Liver (tissue), 9 donors: ENCODE data around the gene TPST2. TPM values are rescaled to one million over a fixed set of nuclear protein-coding genes. Genes with fewer than 3 reads are reported as not detected.

Source experiments
- DNase-seq: peaks from one replicate; pipeline ENCODE4 v3.0.0-alpha.2; 2017; ENCODE audit warnings: low spot score
- H3K27ac ChIP-seq, 2 donors: one replicate each; pipeline ENCODE4 v1.7.0; 2013; ENCODE audit warnings: inconsistent platforms in 2 of 2, low read length in 2 of 2, control low read depth in 1 of 2, low read depth in 1 of 2, mild to moderate bottlenecking in 1 of 2
- H3K27me3 ChIP-seq, 4 donors: one replicate each; pipeline versions ENCODE4 v1.6.1 to v1.7.0; 2013; ENCODE audit warnings: low read length in 3 of 4, inconsistent platforms in 1 of 4, mild to moderate bottlenecking in 1 of 4, moderate library complexity in 1 of 4; ENCODE audit not compliant: control insufficient read depth in 4 of 4, insufficient read depth in 4 of 4
- H3K36me3 ChIP-seq, 4 donors: one replicate each; pipeline versions ENCODE4 v1.6.1 to v1.7.0; 2013; ENCODE audit warnings: low read length in 3 of 4, mild to moderate bottlenecking in 3 of 4, low read depth in 1 of 4, moderate library complexity in 1 of 4; ENCODE audit not compliant: control insufficient read depth in 4 of 4, insufficient read depth in 3 of 4
- H3K4me1 ChIP-seq, 4 donors: one replicate each; pipeline versions ENCODE4 v1.6.1 to v1.7.0; 2013; ENCODE audit warnings: low read length in 3 of 4, mild to moderate bottlenecking in 3 of 4, moderate library complexity in 1 of 4; ENCODE audit not compliant: control insufficient read depth in 4 of 4, insufficient read depth in 4 of 4
- H3K4me3 ChIP-seq, 3 donors: one replicate each; pipeline versions ENCODE4 v1.6.1 to v1.7.0; 2013; ENCODE audit warnings: low read length in 3 of 3, control low read depth in 1 of 3, low read depth in 1 of 3, mild to moderate bottlenecking in 1 of 3
- H3K9ac ChIP-seq, 2 donors: one replicate each; pipeline ENCODE4 v1.7.0; 2013; ENCODE audit warnings: low read length in 2 of 2, mild to moderate bottlenecking in 2 of 2, moderate library complexity in 2 of 2, control low read depth in 1 of 2, low read depth in 1 of 2
- H3K9me3 ChIP-seq, 4 donors: one replicate each; pipeline versions ENCODE4 v1.6.1 to v1.7.0; 2013; ENCODE audit warnings: low read length in 3 of 4; ENCODE audit not compliant: control insufficient read depth in 4 of 4
- EGR1 ChIP-seq, 2 donors: IDR thresholded peaks; 2 replicates each; pipeline ENCODE4 v1.6.1; 2016 to 2018; ENCODE audit warnings: antibody characterized with exemption in 2 of 2, low read depth in 2 of 2
- FOXA1 ChIP-seq: IDR thresholded peaks from 2 replicates; pipeline ENCODE4 v1.6.1; 2016; ENCODE audit warnings: antibody characterized with exemption
- FOXA2 ChIP-seq: IDR thresholded peaks from 2 replicates; pipeline ENCODE4 v1.6.1; 2016; ENCODE audit warnings: antibody characterized with exemption
- GABPA ChIP-seq, 2 donors: IDR thresholded peaks in 1 of 2; conservative IDR thresholded peaks in 1 of 2; 2 replicates each; pipeline ENCODE4 v1.6.1; 2016; ENCODE audit warnings: antibody characterized with exemption in 2 of 2, mild to moderate bottlenecking in 1 of 2, moderate library complexity in 1 of 2
- HNF4A ChIP-seq, 2 donors: conservative IDR thresholded peaks; 2 replicates each; pipeline ENCODE4 v1.6.1; 2016; ENCODE audit warnings: antibody characterized with exemption in 2 of 2, mild to moderate bottlenecking in 2 of 2
- HNF4G ChIP-seq: IDR thresholded peaks from 2 replicates; pipeline ENCODE4 v1.6.1; 2016; ENCODE audit warnings: antibody characterized with exemption
- JUND ChIP-seq, 2 donors: IDR thresholded peaks; 2 replicates each; pipeline ENCODE4 v1.6.1; 2016; ENCODE audit warnings: antibody characterized with exemption in 2 of 2
- MAX ChIP-seq: IDR thresholded peaks from 2 replicates; pipeline ENCODE4 v1.6.1; 2016; ENCODE audit warnings: antibody characterized with exemption
- NR2F2 ChIP-seq: IDR thresholded peaks from 2 replicates; pipeline ENCODE4 v1.6.1; 2016; ENCODE audit warnings: antibody characterized with exemption
- RAD21 ChIP-seq, 2 donors: IDR thresholded peaks; 2 replicates each; pipeline ENCODE4 v1.6.1; 2016; ENCODE audit warnings: antibody characterized with exemption in 2 of 2, mild to moderate bottlenecking in 2 of 2
- REST ChIP-seq: IDR thresholded peaks from 2 replicates; pipeline ENCODE4 v1.6.1; 2016; ENCODE audit warnings: antibody characterized with exemption, mild to moderate bottlenecking
- RXRA ChIP-seq, 2 donors: IDR thresholded peaks; 2 replicates each; pipeline ENCODE4 v1.6.1; 2017 to 2018; ENCODE audit warnings: antibody characterized with exemption in 2 of 2, mild to moderate bottlenecking in 1 of 2
- SP1 ChIP-seq: IDR thresholded peaks from 2 replicates; pipeline ENCODE4 v1.6.1; 2018; ENCODE audit warnings: antibody characterized with exemption, mild to moderate bottlenecking
- TAF1 ChIP-seq: conservative IDR thresholded peaks from 2 replicates; pipeline ENCODE4 v1.6.1; 2016; ENCODE audit warnings: antibody characterized with exemption, mild to moderate bottlenecking
- YY1 ChIP-seq: IDR thresholded peaks from 2 replicates; pipeline ENCODE4 v1.6.1; 2016; ENCODE audit warnings: antibody characterized with exemption, mild to moderate bottlenecking
- ZBTB33 ChIP-seq: IDR thresholded peaks from 2 replicates; pipeline ENCODE4 v1.6.1; 2016; ENCODE audit warnings: antibody characterized with exemption
- WGBS: extraction: QIAGEN DNeasy Blood & Tissue Kit; methylation state at CpG from one replicate; pipeline ENCODE4 v1.1.7; 2013; 5-methylcytosine and 5-hydroxymethylcytosine counted together
- polyA plus RNA-seq, 2 donors: library from polyadenylated mRNA; stranded (reverse) in 1 of 2; unstranded in 1 of 2; fragments of 200-250 nt in 1 of 2; fragments of >200 nt in 1 of 2; fragmentation: Nextera tagmentation in 1 of 2; extraction: Ambion mirVana in 1 of 2; gene quantifications; one replicate each; pipeline versions ENCODE4 v1.2.1 to v1.2.3, GENCODE V29; 2013 to 2015
- total RNA-seq, 2 donors: library from RNA; depleted of rRNA; stranded (reverse); fragments of >200 nt; gene quantifications; one replicate each; pipeline ENCODE4 v1.2.3, GENCODE V29; 2014
- TF ChIP-seq, protein P1 (sequence below): fragments of 150-350 bp; IDR thresholded peaks from 2 replicates; pipeline ENCODE4 v1.5.1; 2017; ENCODE audit warnings: improper control_type of control experiment, low read depth, low read length; ENCODE audit not compliant: missing input control
- TF ChIP-seq, protein P2 (sequence below): IDR thresholded peaks from 2 replicates; pipeline ENCODE4 v1.6.1; 2016; ENCODE audit warnings: antibody characterized with exemption
- donor health status: healthy.
- donor health status: healthy.
- donor health status: healthy.
- donor health status: healthy.
- donor health status: healthy.

TPST2 gene
- total and polyA plus RNA-seq, 4 donors: 33.3 to 109 (median 69.7) TPM

DNA sequence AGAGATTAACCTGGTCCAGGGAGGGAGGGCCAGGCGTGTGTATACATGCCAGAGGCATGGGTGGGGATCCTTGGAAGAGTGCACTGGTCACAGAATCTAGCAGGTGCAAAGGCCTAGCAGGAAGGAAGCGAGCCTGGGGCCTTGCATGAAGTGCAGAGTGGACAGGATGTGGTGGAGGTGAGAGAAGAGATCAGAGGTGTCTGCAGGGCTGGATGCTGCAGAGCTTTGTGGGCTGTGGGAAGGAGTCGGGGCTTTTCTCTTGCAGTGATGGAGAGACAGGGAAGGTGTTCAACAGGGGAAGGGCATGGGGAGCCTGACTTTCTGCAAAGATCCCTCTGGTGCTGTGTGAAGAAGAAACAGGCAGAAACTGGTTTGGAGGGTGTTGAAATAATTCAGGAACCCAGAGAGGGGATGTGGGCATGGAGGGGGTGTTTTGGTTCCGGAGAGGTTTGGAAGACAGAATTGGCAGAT is 2.5 kb upstream of the TPST2 start:
- Histone ChIP-seq H3K4me1 (peaks cover 2 to 18% (median 14%) of the 10 kb centered on the region in 4 donors), H3K27ac (no peak overlapping the region), H3K27me3 (no peaks in the 10 kb centered on the region), H3K36me3 (no peaks in the 10 kb centered on the region), H3K9ac (no peak overlapping the region), H3K4me3 (no peak overlapping the region), H3K9me3 (no peaks in the 10 kb centered on the region)
- 76% methylated on average over 4 of the region's 4 CpGs for WGBS
- no peak for DNase-seq
- TF ChIP-seq, protein P1, sequence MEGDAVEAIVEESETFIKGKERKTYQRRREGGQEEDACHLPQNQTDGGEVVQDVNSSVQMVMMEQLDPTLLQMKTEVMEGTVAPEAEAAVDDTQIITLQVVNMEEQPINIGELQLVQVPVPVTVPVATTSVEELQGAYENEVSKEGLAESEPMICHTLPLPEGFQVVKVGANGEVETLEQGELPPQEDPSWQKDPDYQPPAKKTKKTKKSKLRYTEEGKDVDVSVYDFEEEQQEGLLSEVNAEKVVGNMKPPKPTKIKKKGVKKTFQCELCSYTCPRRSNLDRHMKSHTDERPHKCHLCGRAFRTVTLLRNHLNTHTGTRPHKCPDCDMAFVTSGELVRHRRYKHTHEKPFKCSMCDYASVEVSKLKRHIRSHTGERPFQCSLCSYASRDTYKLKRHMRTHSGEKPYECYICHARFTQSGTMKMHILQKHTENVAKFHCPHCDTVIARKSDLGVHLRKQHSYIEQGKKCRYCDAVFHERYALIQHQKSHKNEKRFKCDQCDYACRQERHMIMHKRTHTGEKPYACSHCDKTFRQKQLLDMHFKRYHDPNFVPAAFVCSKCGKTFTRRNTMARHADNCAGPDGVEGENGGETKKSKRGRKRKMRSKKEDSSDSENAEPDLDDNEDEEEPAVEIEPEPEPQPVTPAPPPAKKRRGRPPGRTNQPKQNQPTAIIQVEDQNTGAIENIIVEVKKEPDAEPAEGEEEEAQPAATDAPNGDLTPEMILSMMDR: no peak
- TF ChIP-seq RAD21 (IDR thresholded peaks at IDR 0.05): no peak
- TF ChIP-seq GABPA (IDR thresholded peaks at IDR 0.05 in 1 of 2, conservative IDR thresholded peaks at IDR 0.05 in 1 of 2): no peak

GRCh38 chr22:26589367-26589844 is 526 bp downstream of the TPST2 start:
- H3K27ac ChIP-seq: peak overlapping the region; percentile 94 to 97
- H3K36me3 ChIP-seq: peaks cover 0 to 4% (median 0%) of the 10 kb centered on the region in 4 donors
- H3K9ac ChIP-seq: peak overlapping the region; percentile 80 to 85
- peak; percentile 70 for DNase-seq
- TF ChIP-seq, protein P1: no peak
- TF ChIP-seq FOXA2 (no peak), ZBTB33 (no peak), RAD21 (IDR thresholded peaks at IDR 0.05) (peak; percentile 31 to 52), JUND (IDR thresholded peaks at IDR 0.05) (no peak), GABPA (IDR thresholded peaks at IDR 0.05 in 1 of 2, conservative IDR thresholded peaks at IDR 0.05 in 1 of 2) (no peak), RXRA (IDR thresholded peaks at IDR 0.05) (peak in 1 of 2 donors; percentile 71), REST (no peak), FOXA1 (no peak), EGR1 (IDR thresholded peaks at IDR 0.05; ENCODE audit: low read depth in 2 of 2) (peak in 1 of 2 donors; percentile 8), HNF4G (no peak), YY1 (no peak), HNF4A (conservative IDR thresholded peaks at IDR 0.05) (peak; percentile 66 to 67), NR2F2 (no peak), TAF1 (no peak), MAX (no peak), SP1 (peak; percentile 56)
- TF ChIP-seq, protein P2, sequence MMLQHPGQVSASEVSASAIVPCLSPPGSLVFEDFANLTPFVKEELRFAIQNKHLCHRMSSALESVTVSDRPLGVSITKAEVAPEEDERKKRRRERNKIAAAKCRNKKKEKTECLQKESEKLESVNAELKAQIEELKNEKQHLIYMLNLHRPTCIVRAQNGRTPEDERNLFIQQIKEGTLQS: no peak
- under 1% methylated on average over 44 of the region's 44 CpGs for WGBS
- no peaks in the 10 kb centered on the region for H3K9me3 ChIP-seq
- peaks cover 8 to 43% (median 39%) of the 10 kb centered on the region in 4 donors for H3K4me1 ChIP-seq
- H3K4me3 ChIP-seq: peak overlapping the region; percentile 80 to 95 (median 84)
- H3K27me3 ChIP-seq: no peaks in the 10 kb centered on the region
